HepG2 (cell line): ENCODE results near the gene NKX1-2. TPM values are rescaled to one million over a fixed set of nuclear protein-coding genes. Genes with fewer than 3 reads are reported as not detected.

Experiments used
- ATAC-seq: fragments of 200-7000 bp; cut with Tn5 transposase; 3 replicates; pipeline ENCODE4 v1.9.1; 2020; ENCODE audit warnings: mild to moderate bottlenecking, moderate library complexity
- BruUV-seq: library from RNA; stranded (reverse); fragments of 400-500 nt; replicated peaks from 2 replicates; lab custom pipeline; 2021; lab: Mats Ljungman, UMichigan
- CTCF ChIA-PET: fragments of 300-600 bp; formaldehyde crosslinking; extraction: SDS; loops from one replicate; lab custom pipeline; 2021; ENCODE audit warnings: low total read pairs, inconsistent platforms, low intra/inter-chr PET ratio; lab: Yijun Ruan, JAX
- POLR2A ChIA-PET: fragments of 350-600 bp; sonication (Branson Sonifier 250); formaldehyde crosslinking; loops from one replicate; lab custom pipeline; 2020; ENCODE audit warnings: antibody characterized with exemption, inconsistent platforms; lab: Yijun Ruan, JAX
- DNase-seq: peaks from one replicate; pipeline ENCODE4 v3.0.0-alpha.2; 2015; ENCODE audit warnings: low spot score
- FAIRE-seq: peaks from 3 replicates; lab custom pipeline; 2011; peaks lifted over from hg19 to GRCh38; lab: Jason Lieb, UNC
- H2AFZ ChIP-seq: one replicate; pipeline ENCODE4 v1.6.1; 2011; ENCODE audit warnings: low read length, inconsistent platforms
- H3K27ac ChIP-seq: fragments of 300-600 bp; 3 replicates; pipeline ENCODE4 v1.8.0; 2011; ENCODE audit warnings: mixed run types, mild to moderate bottlenecking, mixed read lengths, low read length, inconsistent platforms; ENCODE audit not compliant: insufficient read depth; ENCODE audit errors: extremely low read length
- H3K27me3 ChIP-seq, 2 experiments: fragments of 200-600 bp in 1 of 2; 2 replicates in 1 of 2; 3 replicates in 1 of 2; pipeline versions ENCODE4 v1.6.0 to v1.8.0; 2011; ENCODE audit warnings: low read length in 2 of 2, mild to moderate bottlenecking in 2 of 2, moderate library complexity in 2 of 2, inconsistent platforms in 1 of 2; ENCODE audit not compliant: insufficient read depth in 2 of 2, control insufficient read depth in 1 of 2
- H3K36me3 ChIP-seq, 2 experiments: fragments of 200-600 bp in 1 of 2; replicated peaks in 1 of 2; 2 replicates in 1 of 2; 3 replicates in 1 of 2; pipeline versions ENCODE4 v1.5.1 to v1.8.0; 2011; ENCODE audit warnings: low read length in 2 of 2, inconsistent platforms in 1 of 2; ENCODE audit not compliant: insufficient read depth in 2 of 2, control insufficient read depth in 1 of 2
- H3K4me1 ChIP-seq: 2 replicates; pipeline ENCODE4 v1.5.1; 2012; ENCODE audit warnings: low read length, inconsistent platforms; ENCODE audit not compliant: insufficient read depth
- H3K4me2 ChIP-seq: 2 replicates; pipeline ENCODE4 v1.6.0; 2011; ENCODE audit warnings: low read depth, low read length, inconsistent platforms
- H3K4me3 ChIP-seq, 3 experiments: fragments of 200-600 bp in 1 of 3; sonication (generic), shearing (Covaris generic) in 1 of 3; replicated peaks in 1 of 3; 2 replicates each; pipeline ENCODE4 v1.5.1; 2011 to 2016; ENCODE audit warnings: low read length in 3 of 3, inconsistent platforms in 2 of 3, low read depth in 2 of 3, mild to moderate bottlenecking in 2 of 3, control low read depth in 1 of 3, mixed read lengths in 1 of 3; ENCODE audit not compliant: insufficient read depth in 1 of 3
- H3K79me2 ChIP-seq: one replicate; pipeline ENCODE4 v1.6.1; 2011; ENCODE audit warnings: low read length, inconsistent platforms; ENCODE audit not compliant: insufficient read depth
- H3K9ac ChIP-seq: 2 replicates; pipeline ENCODE4 v1.6.0; 2011; ENCODE audit warnings: mild to moderate bottlenecking, low read depth, low read length, inconsistent platforms; ENCODE audit not compliant: insufficient read depth
- H3K9me3 ChIP-seq: 2 replicates; pipeline ENCODE4 v1.5.1; 2012; ENCODE audit warnings: mild to moderate bottlenecking, low read length
- H4K20me1 ChIP-seq: 2 replicates; pipeline ENCODE4 v1.6.0; 2011; ENCODE audit warnings: inconsistent platforms, mild to moderate bottlenecking, low read length, moderate library complexity; ENCODE audit not compliant: insufficient read depth
- CBX5 ChIP-seq: sonication (generic); formaldehyde crosslinking; IDR thresholded peaks from 2 replicates; pipeline ENCODE4 v1.4.0; 2020; ENCODE audit warnings: missing genetic modification reagents, borderline replicate concordance
- DNMT1 ChIP-seq: sonication (generic); formaldehyde crosslinking; IDR thresholded peaks from 2 replicates; pipeline ENCODE4 v1.5.1; 2020; ENCODE audit warnings: mild to moderate bottlenecking, missing genetic modification reagents
- GABPA ChIP-seq, 2 experiments: IDR thresholded peaks; 2 replicates each; pipeline ENCODE4 v1.6.1; 2011 to 2016; ENCODE audit warnings: low read depth in 2 of 2, low read length in 1 of 2, missing biosample characterization in 1 of 2, missing genetic modification characterization in 1 of 2
- GFI1 ChIP-seq: sonication (generic); formaldehyde crosslinking; IDR thresholded peaks from 2 replicates; pipeline ENCODE4 v1.5.0; 2020; ENCODE audit warnings: missing genetic modification reagents, mild to moderate bottlenecking, borderline replicate concordance
- RFX5 ChIP-seq: IDR thresholded peaks from 2 replicates; pipeline ENCODE4 v1.6.1; 2011; ENCODE audit warnings: low read depth, low read length, improper control_type of control experiment
- TAF1 ChIP-seq: sonication (generic); formaldehyde crosslinking; IDR thresholded peaks from 2 replicates; pipeline ENCODE4 v1.4.0; 2020; ENCODE audit warnings: missing genetic modification reagents
- ZNF770 ChIP-seq: sonication (generic); formaldehyde crosslinking; IDR thresholded peaks from 2 replicates; pipeline ENCODE4 v1.5.0; 2020; ENCODE audit warnings: mild to moderate bottlenecking, missing genetic modification reagents
- whole genome bisulfite sequencing: methylation state at CpG from one replicate; pipeline ENCODE4 v1.1.6; 2017; ENCODE audit warnings: low lambda C conversion rate; 5-methylcytosine and 5-hydroxymethylcytosine counted together
- in situ Hi-C: cut with HindIII; loops from 2 replicates; pipeline ENCODE4 v1.10.0; 2017; ENCODE audit warnings: low pct_unique_long_range_greater_than_20kb; ENCODE audit not compliant: extremely low pct_ligation_motif_present
- intact Hi-C: fragments of 100-400 bp; cut with micrococcal nuclease; formaldehyde crosslinking; loops from one replicate; pipeline ENCODE4 v1.10.0; 2022; ENCODE audit not compliant: unreplicated experiment
- polyA plus RNA-seq, 8 experiments: library from polyadenylated mRNA; depleted of rRNA in 3 of 8; stranded (reverse) in 7 of 8; unstranded in 1 of 8; fragments of >200 nt; fragmentation: Illumina TruSeq in 4 of 8; extraction: Trizol in 4 of 8; gene quantifications; 2 replicates each; pipeline versions ENCODE4 v1.2.1 to v1.2.3, GENCODE V29; 2011 to 2016; ENCODE audit warnings: low read depth in 4 of 8, missing spikeins in 1 of 8, mixed read lengths in 1 of 8; ENCODE audit not compliant: insufficient read depth in 1 of 8
- total RNA-seq, 5 experiments: library from RNA; depleted of rRNA; stranded (reverse); fragments of >200 nt; fragmentation: Illumina TruSeq; extraction: Trizol; gene quantifications; 2 replicates each; pipeline ENCODE4 v1.2.3, GENCODE V29; 2016; ENCODE audit warnings: low read depth in 1 of 5

Gene NKX1-2
- total and polyA plus RNA-seq, 2 of the 13 experiments (the other 11 are each of a cell fraction or from before 2014, with no cell fraction given) = not detected

- 76% methylated on average over 17 of the region's 17 CpGs for WGBS
- Histone ChIP-seq H2AFZ (no peak overlapping the region), H3K9me3 (no peaks in the 10 kb centered on the region), H3K27me3 (no peaks in the 10 kb centered on the region; a peak in 1 of 5 replicates), H3K9ac (no peak overlapping the region), H3K4me2 (0 out of 2 replicates have a peak overlapping the region, but pooled peaks have one; percentile 41)
- FAIRE-seq (no peak), ATAC-seq (no peak), DNase-seq (no peak)
- POLR2A ChIA-PET = interaction anchor here (1.6 to 2.3 kb wide), 2 partner anchors 10 to 46 kb away, joined by 8 to 11 read pairs; partner anchors contain the start of gene OAT
- BruUV-seq = no TSS peak
- TF ChIP-seq GFI1 (CRISPR knock-in tag) (no peak), DNMT1 (CRISPR knock-in tag) (no peak), TAF1 (CRISPR knock-in tag) (no peak), CBX5 (CRISPR knock-in tag) (no peak), RFX5 (no peak), GABPA (IDR thresholded peaks at IDR 0.05; ENCODE audit: low read depth, low read length) (no peak), GABPA (CRISPR knock-in tag; IDR thresholded peaks at IDR 0.05; ENCODE audit: low read depth) (no peak), ZNF770 (CRISPR knock-in tag) (0 out of 2 replicates have a peak, but pooled peaks have one; percentile 19)
- TF ChIP-seq, all 625 proteins: peak for 1
- Histone ChIP-seq H3K79me2 (no peaks in the 10 kb centered on the region), H3K27ac (no peak overlapping the region), H3K36me3 (no peaks in the 10 kb centered on the region), H4K20me1 (0 out of 2 replicates have a peak, but pooled peaks cover 6% of the 10 kb centered on the region), H3K4me3 (no peak overlapping the region), H3K4me1 (peaks cover 79% of the 10 kb centered on the region)
- in situ Hi-C loops = no loop called here
- CTCF ChIA-PET = no interaction called here
- intact Hi-C loops = no loop called here
Measured at GRCh38 chr10:124465003-124465776, 15.4 kb upstream of the NKX1-2 start.
